GM23248 (cell line): ENCODE results near the gene RFX8.

ENCODE experiments used
- EZH2 ChIP-seq: fragments of 200-600 bp; sonication (generic); IDR thresholded peaks from 2 replicates; pipeline ENCODE4 v1.6.1; 2018; ENCODE audit warnings: antibody characterized with exemption, mild to moderate bottlenecking; ENCODE audit not compliant: insufficient read depth, poor library complexity, severe bottlenecking
- EZH2phosphoT487 ChIP-seq: fragments of 200-600 bp; sonication (generic); IDR thresholded peaks from 2 replicates; pipeline ENCODE4 v1.6.1; 2018; ENCODE audit warnings: antibody characterized with exemption, moderate library complexity, mild to moderate bottlenecking, low read depth; ENCODE audit not compliant: insufficient read depth

GRCh38 chr2:101512993-101513392 is 38.1 kb upstream of the RFX8 start:
- TF ChIP-seq EZH2, result no peak
- no peak for TF ChIP-seq EZH2phosphoT487
